Lower lobe of right lung (tissue), 2 donors: ENCODE results near the gene NDUFV3. TPM values are rescaled to one million over a fixed set of nuclear protein-coding genes. Genes with fewer than 3 reads are reported as not detected.

Experiments
- ATAC-seq, 2 donors: fragments of 200-7000 bp; cut with Tn5 transposase; one replicate each; pipeline ENCODE4 v1.9.1; 2020 to 2022; ENCODE audit warnings: mild to moderate bottlenecking in 2 of 2, moderate library complexity in 2 of 2
- DNase-seq: peaks from one replicate; pipeline ENCODE4 v3.0.0-alpha.2; 2020
- H3K27ac ChIP-seq: fragments of 200-600 bp; one replicate; pipeline ENCODE4 v1.8.0; 2022
- H3K27me3 ChIP-seq: fragments of 200-600 bp; one replicate; pipeline ENCODE4 v1.8.0; 2022; ENCODE audit warnings: low read depth
- H3K36me3 ChIP-seq: fragments of 200-600 bp; one replicate; pipeline ENCODE4 v1.8.0; 2022; ENCODE audit warnings: mild to moderate bottlenecking
- H3K4me1 ChIP-seq: fragments of 200-600 bp; one replicate; pipeline ENCODE4 v1.8.0; 2022
- H3K4me3 ChIP-seq: fragments of 200-600 bp; one replicate; pipeline ENCODE4 v1.8.0; 2022; ENCODE audit warnings: mild to moderate bottlenecking
- H3K9me3 ChIP-seq: fragments of 200-600 bp; one replicate; pipeline ENCODE4 v1.8.0; 2022
- intact Hi-C: fragments of 100-400 bp; cut with DNase I; formaldehyde crosslinking; loops from one replicate; pipeline ENCODE4 v1.11.0; 2022
- long read RNA-seq: library from polyadenylated mRNA; unstranded; transcript quantifications from one replicate; pipeline ENCODE4 v2.0.0, GENCODE V29; 2021
- total RNA-seq: library from RNA; stranded (reverse); fragmentation: NEBNext Ultra II Directional; extraction: Animal tissue kit (Norgen Biotek cat#: 25700); gene quantifications from one replicate; pipeline ENCODE4 v1.2.1, GENCODE V29; 2021
- TF ChIP-seq, protein P1 (sequence below): fragments of 200-600 bp; IDR thresholded peaks from one replicate; pipeline ENCODE4 v1.8.0; 2022; ENCODE audit warnings: antibody characterized with exemption, mild to moderate bottlenecking
- donor health status: DM: no; HTN: yes; CAD: no; lungs with severe emphysema.

NDUFV3 gene
- 35.7 TPM for total RNA-seq
- long read RNA-seq, full-length matches to known transcripts = 41 of 64 reads
- long read RNA-seq, partial matches to known transcripts = 8 of 64 reads
- long read RNA-seq, other reads (novel, unspliced or antisense) = 15 of 64 reads

DNA sequence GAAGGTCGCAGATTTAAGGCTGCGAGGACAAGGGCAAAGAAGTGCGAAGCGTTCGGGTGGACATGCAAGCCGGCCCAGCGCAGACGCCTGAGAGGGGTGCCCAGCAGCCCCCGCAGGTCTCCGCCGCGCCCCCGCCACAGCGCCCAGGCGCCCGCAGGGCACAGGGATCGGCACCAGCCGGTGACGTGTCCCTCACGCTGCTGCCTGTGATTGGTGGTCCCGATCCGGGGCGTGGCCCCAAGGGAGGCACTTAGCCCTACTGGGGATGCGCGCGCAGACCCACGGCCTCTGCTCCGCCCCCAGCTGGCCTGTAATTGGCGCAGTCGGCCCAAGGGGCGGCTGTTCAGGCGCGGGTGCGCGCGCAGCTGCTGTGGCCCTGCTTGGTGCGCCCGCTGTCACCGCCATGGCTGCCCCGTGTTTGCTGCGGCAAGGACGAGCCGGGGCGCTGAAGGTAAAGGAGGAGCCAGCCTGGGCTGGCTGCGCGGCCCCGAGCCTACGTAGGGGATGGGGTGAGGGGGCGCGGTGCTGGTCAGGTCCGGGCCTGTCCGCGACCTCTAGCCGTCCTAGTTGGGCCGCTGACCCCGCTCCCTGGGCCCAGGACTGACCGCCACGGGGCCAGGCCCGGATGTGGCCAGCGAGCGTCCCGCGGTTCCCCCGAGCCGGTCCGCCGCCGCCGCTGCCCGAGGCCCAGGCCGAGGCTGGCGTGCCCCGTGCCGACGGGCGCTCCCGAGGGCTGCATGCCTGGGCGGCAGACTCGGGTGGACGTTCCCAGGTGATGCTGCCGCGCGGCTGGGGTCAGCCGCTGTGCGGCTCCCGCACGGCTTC lies at the start of gene NDUFV3:
NDUFV3 (plus strand) TSS at position 379 of the 825 bp plus-strand sequence; CDS start at position 404, 25 bp downstream.
- Histone ChIP-seq H3K27me3 (no peaks in the 10 kb centered on the region), H3K4me3 (peak within 1 kb of the TSS; percentile 90), H3K27ac (peak within 1 kb of the TSS; percentile 98), H3K36me3 (peaks cover 14% of the 10 kb centered on the region), H3K4me1 (peaks cover 23% of the 10 kb centered on the region), H3K9me3 (no peaks in the 10 kb centered on the region)
- DNase-seq (peak; percentile 100), ATAC-seq (peak; percentile 99)
- intact Hi-C loops = no loop called here
- TF ChIP-seq, protein P1, sequence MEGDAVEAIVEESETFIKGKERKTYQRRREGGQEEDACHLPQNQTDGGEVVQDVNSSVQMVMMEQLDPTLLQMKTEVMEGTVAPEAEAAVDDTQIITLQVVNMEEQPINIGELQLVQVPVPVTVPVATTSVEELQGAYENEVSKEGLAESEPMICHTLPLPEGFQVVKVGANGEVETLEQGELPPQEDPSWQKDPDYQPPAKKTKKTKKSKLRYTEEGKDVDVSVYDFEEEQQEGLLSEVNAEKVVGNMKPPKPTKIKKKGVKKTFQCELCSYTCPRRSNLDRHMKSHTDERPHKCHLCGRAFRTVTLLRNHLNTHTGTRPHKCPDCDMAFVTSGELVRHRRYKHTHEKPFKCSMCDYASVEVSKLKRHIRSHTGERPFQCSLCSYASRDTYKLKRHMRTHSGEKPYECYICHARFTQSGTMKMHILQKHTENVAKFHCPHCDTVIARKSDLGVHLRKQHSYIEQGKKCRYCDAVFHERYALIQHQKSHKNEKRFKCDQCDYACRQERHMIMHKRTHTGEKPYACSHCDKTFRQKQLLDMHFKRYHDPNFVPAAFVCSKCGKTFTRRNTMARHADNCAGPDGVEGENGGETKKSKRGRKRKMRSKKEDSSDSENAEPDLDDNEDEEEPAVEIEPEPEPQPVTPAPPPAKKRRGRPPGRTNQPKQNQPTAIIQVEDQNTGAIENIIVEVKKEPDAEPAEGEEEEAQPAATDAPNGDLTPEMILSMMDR = no peak

DNA sequence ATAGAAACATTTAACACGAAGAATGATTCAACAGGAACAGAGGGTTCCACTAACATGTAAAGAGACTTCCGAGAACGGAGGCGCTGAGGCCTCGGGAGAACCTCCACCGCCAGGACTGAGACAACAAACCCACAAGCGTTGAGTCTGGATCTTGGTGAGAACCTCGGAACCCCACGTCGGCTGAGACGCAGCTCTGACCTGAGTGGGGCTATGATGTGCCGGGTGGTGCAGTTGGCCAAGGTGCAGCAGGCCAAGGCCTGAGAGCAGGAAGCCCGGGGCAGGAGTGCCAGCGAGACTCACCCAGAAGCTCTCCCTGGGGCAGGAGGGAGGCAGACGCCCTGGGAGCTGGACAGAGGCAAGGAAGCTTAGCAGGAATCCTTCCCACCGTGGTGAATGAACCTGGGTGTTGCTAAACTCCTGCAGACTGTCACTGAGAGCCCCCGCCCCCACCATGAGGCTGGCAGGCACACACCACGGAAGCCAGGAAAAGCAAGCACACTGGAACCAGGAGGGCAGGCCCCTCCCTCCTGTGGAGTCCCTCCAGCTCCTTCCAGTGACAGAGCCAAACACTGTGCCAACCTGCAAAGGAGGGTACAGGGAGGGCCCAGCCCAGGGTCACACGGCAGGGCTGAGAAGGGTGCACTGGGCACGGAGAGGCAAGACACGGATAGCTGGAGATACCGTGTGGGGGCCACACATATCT lies 48.5 kb upstream of the NDUFV3 start:
- Histone ChIP-seq H3K4me1 (peaks cover 10% of the 10 kb centered on the region), H3K36me3 (peaks cover 86% of the 10 kb centered on the region), H3K27ac (peak overlapping the region; percentile 36), H3K4me3 (no peak overlapping the region), H3K9me3 (no peaks in the 10 kb centered on the region), H3K27me3 (no peaks in the 10 kb centered on the region)
- ATAC-seq (peak; percentile 85 to 89), DNase-seq (peak; percentile 78)
- intact Hi-C loops = no loop called here
- TF ChIP-seq, protein P1 = no peak

DNA sequence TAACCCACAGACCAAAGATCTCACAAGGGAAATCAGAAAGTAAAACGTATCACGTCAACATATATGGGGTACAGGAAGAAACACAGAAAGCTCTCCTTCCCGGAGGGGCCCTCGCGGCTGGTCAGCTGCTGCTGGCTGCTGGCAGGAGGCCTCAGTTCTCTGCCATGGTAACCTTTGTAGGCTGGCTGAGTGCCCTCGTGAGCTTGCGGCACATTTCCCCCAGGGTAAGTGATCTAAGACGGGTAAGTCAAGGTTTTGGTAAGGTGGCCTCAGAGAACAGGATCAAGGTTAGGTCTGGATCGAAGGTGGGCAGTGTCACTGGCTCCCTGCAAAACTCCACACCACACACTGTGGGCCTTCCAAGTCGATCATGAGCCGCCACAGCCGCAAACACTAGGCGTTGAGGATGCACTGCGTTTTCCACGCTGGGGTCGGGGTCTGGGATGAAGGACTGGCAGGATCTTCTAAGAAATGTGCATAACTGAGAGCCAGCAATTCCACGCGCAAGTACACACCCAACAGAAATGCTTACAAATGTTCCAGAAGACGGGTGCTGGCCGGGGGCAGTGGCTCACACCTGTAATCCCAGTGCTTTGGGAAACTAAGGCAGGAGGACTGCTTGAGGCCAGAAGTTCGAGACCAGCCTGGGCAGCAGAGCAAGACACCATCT lies 47.7 kb upstream of the NDUFV3 start:
- peak in 1 of 2 donors; percentile 64 for ATAC-seq
- H3K36me3 ChIP-seq = peaks cover 86% of the 10 kb centered on the region
- peak overlapping the region; percentile 36 for H3K27ac ChIP-seq
- peak; percentile 57 for DNase-seq
- intact Hi-C loops = no loop called here
- no peak overlapping the region for H3K4me3 ChIP-seq
- TF ChIP-seq, protein P1 = no peak
- H3K9me3 ChIP-seq = no peaks in the 10 kb centered on the region
- no peaks in the 10 kb centered on the region for H3K27me3 ChIP-seq
- H3K4me1 ChIP-seq = peaks cover 10% of the 10 kb centered on the region

DNA sequence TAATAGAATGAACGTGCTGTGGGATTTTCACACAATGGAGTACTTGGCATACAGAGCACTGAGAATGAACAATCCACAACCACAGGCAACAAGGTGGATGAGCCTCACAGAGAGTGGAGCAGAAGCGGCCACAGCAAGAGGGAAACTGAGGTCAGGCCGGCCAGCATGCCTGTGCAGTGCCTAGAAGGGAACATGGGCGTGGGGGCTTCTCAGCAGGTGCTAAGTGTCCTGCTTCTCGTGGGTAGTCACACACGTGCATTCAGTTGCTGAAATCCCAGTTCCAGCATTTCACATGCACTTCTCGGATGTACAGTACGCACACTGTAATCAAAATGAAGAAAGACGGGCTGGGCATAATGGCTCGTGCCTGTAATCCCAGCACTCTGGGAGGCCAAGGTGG lies 46.9 kb upstream of the NDUFV3 start:
- peaks cover 86% of the 10 kb centered on the region for H3K36me3 ChIP-seq
- intact Hi-C loops = no loop called here
- TF ChIP-seq, protein P1 = no peak

DNA sequence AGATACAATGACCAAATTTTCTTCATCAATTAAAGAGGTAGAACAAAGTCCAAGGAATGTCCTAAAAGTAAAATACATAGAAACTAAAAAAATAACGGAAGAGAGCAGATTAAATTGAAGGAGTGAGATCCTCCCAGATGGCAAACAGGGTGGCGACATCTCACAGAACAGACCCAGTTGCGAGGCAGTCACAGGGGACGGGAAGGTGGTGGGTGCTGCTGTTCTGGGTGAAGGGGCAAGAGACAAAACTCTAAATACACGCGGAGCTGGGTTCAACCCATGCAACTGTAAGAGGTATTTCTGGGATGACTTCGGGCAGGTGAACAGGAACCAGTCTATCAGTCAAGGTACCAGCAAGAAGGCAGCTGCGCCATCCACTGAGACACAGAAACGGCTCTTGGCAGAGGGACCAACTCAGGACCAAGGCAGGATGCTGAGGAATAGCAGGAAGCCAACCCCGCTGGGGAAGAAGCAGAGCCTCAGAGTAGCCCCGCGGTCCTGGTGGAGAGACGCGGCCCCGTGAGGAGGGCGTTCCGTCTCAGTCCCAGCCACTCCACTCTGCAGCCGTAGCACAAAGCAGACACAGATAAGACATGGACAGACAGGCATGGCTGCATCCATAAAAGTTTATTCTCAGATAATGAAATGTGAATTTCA lies 45.9 kb upstream of the NDUFV3 start:
- ATAC-seq (no peak), DNase-seq (peak; percentile 31)
- Histone ChIP-seq H3K4me1 (peaks cover 10% of the 10 kb centered on the region), H3K9me3 (no peaks in the 10 kb centered on the region), H3K27ac (no peak overlapping the region), H3K4me3 (no peak overlapping the region), H3K27me3 (no peaks in the 10 kb centered on the region), H3K36me3 (peaks cover 91% of the 10 kb centered on the region)
- TF ChIP-seq, protein P1 = no peak
- intact Hi-C loops = no loop called here

More for the DNA sequence above, 46.9 kb upstream of the NDUFV3 start:
- DNase-seq (peak; percentile 19), ATAC-seq (no peak)
- Histone ChIP-seq H3K9me3 (no peaks in the 10 kb centered on the region), H3K4me3 (no peak overlapping the region), H3K4me1 (peaks cover 10% of the 10 kb centered on the region), H3K27ac (no peak overlapping the region), H3K27me3 (no peaks in the 10 kb centered on the region)
